ENCODE data around the gene TTI1. TPM values are rescaled to one million over a fixed set of nuclear protein-coding genes. Genes with fewer than 3 reads are reported as not detected.

The TTI1 gene
- total RNA-seq, 4 donors from 2014 or later: 4.5 to 19.5 (median 9.4) TPM

- intact Hi-C loops (cut with DNase I; ENCODE audit: low total_unique reads): no loop called here
- 82 to 88% methylated on average over 3 of the region's 3 CpGs for WGBS, 2 donors (ENCODE audit: low coverage in 1 of 2)
Measured at GRCh38 chr20:38031957-38032356, 1.3 kb downstream of the TTI1 start.

GRCh38 chr20:38029453-38029852 is 3.8 kb downstream of the TTI1 start:
- Histone ChIP-seq H3K27ac (no peak overlapping the region), H3K4me1 (peaks cover 10 to 20% (median 13%) of the 10 kb centered on the region in 4 donors), H3K9me3 (no peaks in the 10 kb centered on the region), H3K27me3 (no peaks in the 10 kb centered on the region), H3K4me3 (no peak overlapping the region), H3K36me3 (no peaks in the 10 kb centered on the region)
- in situ Hi-C loops (cut with MboI; ENCODE audit: low pct_ligation_motif_present in 1 of 4, low pct_unique_long_range_greater_than_20kb in 1 of 4, low sequenced_read_pairs in 3 of 4): no loop called here
- DNase-seq: no peak
- TF ChIP-seq POLR2AphosphoS5 (IDR thresholded peaks at IDR 0.05): no peak
- TF ChIP-seq CTCF (IDR thresholded peaks at IDR 0.05): no peak
- no peak for TF ChIP-seq EP300 (IDR thresholded peaks at IDR 0.05; ENCODE audit: low read depth)
- TF ChIP-seq POLR2A (IDR thresholded peaks at IDR 0.05): no peak
- intact Hi-C loops (cut with DNase I; ENCODE audit: low total_unique reads): no loop called here
- 88 to 96% methylated on average over 3 of the region's 3 CpGs for WGBS, 2 donors (ENCODE audit: low coverage in 1 of 2)

More at GRCh38 chr20:38031957-38032356, 1.3 kb downstream of the TTI1 start:
- in situ Hi-C loops (cut with MboI; ENCODE audit: low pct_ligation_motif_present in 1 of 4, low pct_unique_long_range_greater_than_20kb in 1 of 4, low sequenced_read_pairs in 3 of 4): no loop called here
- no peak overlapping the region for H3K27ac ChIP-seq
- no peaks in the 10 kb centered on the region for H3K27me3 ChIP-seq
- DNase-seq: no peak
- TF ChIP-seq EP300 (IDR thresholded peaks at IDR 0.05; ENCODE audit: low read depth): no peak
- TF ChIP-seq POLR2A (IDR thresholded peaks at IDR 0.05): no peak
- no peak for TF ChIP-seq POLR2AphosphoS5 (IDR thresholded peaks at IDR 0.05)
- no peak for TF ChIP-seq CTCF (IDR thresholded peaks at IDR 0.05)
- H3K9me3 ChIP-seq: no peaks in the 10 kb centered on the region
- peaks cover 15 to 45% (median 32%) of the 10 kb centered on the region in 4 donors for H3K4me1 ChIP-seq
- H3K4me3 ChIP-seq: no peak overlapping the region
- no peaks in the 10 kb centered on the region for H3K36me3 ChIP-seq

- WGBS, 2 donors (ENCODE audit: low coverage in 1 of 2): 76 to 94% methylated on average over 3 to 5 of the region's 5 CpGs
- DNase-seq: no peak
- in situ Hi-C loops (cut with MboI; ENCODE audit: low pct_ligation_motif_present in 1 of 4, low pct_unique_long_range_greater_than_20kb in 1 of 4, low sequenced_read_pairs in 3 of 4) (no loop called here), intact Hi-C loops (cut with DNase I; ENCODE audit: low total_unique reads) (no loop called here)
- Histone ChIP-seq H3K4me3 (no peak overlapping the region), H3K36me3 (no peaks in the 10 kb centered on the region), H3K27me3 (no peaks in the 10 kb centered on the region), H3K27ac (peak overlapping the region in 1 of 4 donors; percentile 12), H3K9me3 (no peaks in the 10 kb centered on the region), H3K4me1 (peaks cover 0 to 22% (median 4%) of the 10 kb centered on the region in 4 donors)
- no peak for TF ChIP-seq POLR2A (IDR thresholded peaks at IDR 0.05)
- TF ChIP-seq EP300 (IDR thresholded peaks at IDR 0.05; ENCODE audit: low read depth): no peak
- TF ChIP-seq POLR2AphosphoS5 (IDR thresholded peaks at IDR 0.05): no peak
- TF ChIP-seq CTCF (IDR thresholded peaks at IDR 0.05): no peak
Measured at GRCh38 chr20:38024496-38024895, 8.8 kb downstream of the TTI1 start.

- WGBS, 2 donors (ENCODE audit: low coverage in 1 of 2): 73 to 83% methylated on average over 4 to 5 of the region's 5 CpGs
- H3K36me3 ChIP-seq: peaks cover 0 to 6% (median 3%) of the 10 kb centered on the region in 4 donors
- no peak overlapping the region for H3K4me3 ChIP-seq
- H3K4me1 ChIP-seq: peaks cover 0 to 22% (median 4%) of the 10 kb centered on the region in 4 donors
- H3K27me3 ChIP-seq: no peaks in the 10 kb centered on the region
- peaks cover 3 to 5% of the 10 kb centered on the region in 2 donors for H3K9me3 ChIP-seq
- DNase-seq: no peak
- H3K27ac ChIP-seq: peak overlapping the region in 2 of 4 donors; percentile 12 to 17
- in situ Hi-C loops (cut with MboI; ENCODE audit: low pct_ligation_motif_present in 1 of 4, low pct_unique_long_range_greater_than_20kb in 1 of 4, low sequenced_read_pairs in 3 of 4) (no loop called here), intact Hi-C loops (cut with DNase I; ENCODE audit: low total_unique reads) (no loop called here)
- TF ChIP-seq POLR2A (IDR thresholded peaks at IDR 0.05) (no peak), CTCF (IDR thresholded peaks at IDR 0.05) (no peak), POLR2AphosphoS5 (IDR thresholded peaks at IDR 0.05) (no peak), EP300 (IDR thresholded peaks at IDR 0.05; ENCODE audit: low read depth) (no peak)
Measured at GRCh38 chr20:38023181-38024001, 9.9 kb downstream of the TTI1 start.
